H54 (cell line): ENCODE measurements around the gene SLC39A1.

Source experiments
- DNase-seq: peaks from one replicate; pipeline ENCODE4 v3.0.0; 2011; ENCODE audit warnings: low spot score, mixed read lengths; ENCODE audit not compliant: insufficient read length
- FAIRE-seq: peaks from 3 replicates; lab custom pipeline; 2011; peaks lifted over from hg19 to GRCh38; lab: Jason Lieb, UNC
- POLR2A ChIP-seq: IDR thresholded peaks from 2 replicates; pipeline ENCODE4 v1.6.1; 2011; ENCODE audit warnings: low read depth, mild to moderate bottlenecking, low read length

Gene SLC39A1

GRCh38 chr1:153967107-153967999, 4.0 kb upstream of the SLC39A1 start, which contains the start of gene CREB3L4:
CREB3L4 (plus strand) TSS chr1:153967902; CDS start chr1:153968526, 624 bp downstream.
- DNase-seq (peak; percentile 84), FAIRE-seq (no peak)
- peak; percentile 78 for TF ChIP-seq POLR2A

- TF ChIP-seq POLR2A: no peak
- DNase-seq: no peak
- no peak for FAIRE-seq
Measured at GRCh38 chr1:153963850-153964331, 554 bp upstream of the SLC39A1 start.

- TF ChIP-seq POLR2A: 0 out of 2 replicates have a peak, but pooled peaks have one; percentile 8
- no peak for FAIRE-seq
- no peak for DNase-seq
Measured at GRCh38 chr1:153962088-153963029, 978 bp downstream of the SLC39A1 start.

GRCh38 chr1:153961421-153961820, 1.9 kb downstream of the SLC39A1 start:
- DNase-seq: no peak
- TF ChIP-seq POLR2A: no peak
- no peak for FAIRE-seq

GRCh38 chr1:153960206-153960605, 3.1 kb downstream of the SLC39A1 start:
- FAIRE-seq: no peak
- TF ChIP-seq POLR2A: no peak

GRCh38 chr1:153959454-153959853, 3.9 kb downstream of the SLC39A1 start:
- FAIRE-seq (no peak), DNase-seq (no peak)
- no peak for TF ChIP-seq POLR2A

More at GRCh38 chr1:153960206-153960605, 3.1 kb downstream of the SLC39A1 start:
- no peak for DNase-seq

GRCh38 chr1:153958961-153959260, 4.4 kb downstream of the SLC39A1 start:
- FAIRE-seq (no peak), DNase-seq (no peak)
- TF ChIP-seq POLR2A: no peak

- no peak for FAIRE-seq
- TF ChIP-seq POLR2A: peak; percentile 45; the same call in 1 of the 2 replicates
- peak; percentile 93 for DNase-seq
Measured at GRCh38 chr1:153958111-153958960, 5.0 kb downstream of the SLC39A1 start, which contains the start of gene CRTC2. CRTC2 (minus strand) TSS chr1:153958612; CDS start chr1:153958497, 115 bp downstream.

GRCh38 chr1:153957744-153958110, 5.6 kb downstream of the SLC39A1 start:
- FAIRE-seq (no peak), DNase-seq (no peak)
- TF ChIP-seq POLR2A: peak; percentile 12; the same call in 1 of the 2 replicates

- FAIRE-seq (no peak), DNase-seq (no peak)
- TF ChIP-seq POLR2A: no peak
Measured at GRCh38 chr1:153956997-153957715, 6.2 kb downstream of the SLC39A1 start.

GRCh38 chr1:153954826-153955225, 8.5 kb downstream of the SLC39A1 start:
- no peak for FAIRE-seq
- no peak for DNase-seq

GRCh38 chr1:153953859-153954365, 9.4 kb downstream of the SLC39A1 start:
- no peak for TF ChIP-seq POLR2A
- no peak for FAIRE-seq
- no peak for DNase-seq

More at GRCh38 chr1:153954826-153955225, 8.5 kb downstream of the SLC39A1 start:
- no peak for TF ChIP-seq POLR2A
